HT1080 (cell line): ENCODE measurements around the gene ATP1B2. TPM values are rescaled to one million over a fixed set of nuclear protein-coding genes. Genes with fewer than 3 reads are reported as not detected.

ENCODE experiments used
- total RNA-seq: library from RNA; depleted of rRNA; stranded (reverse); fragments of >200 nt; shearing (Covaris generic); gene quantifications from 2 replicates; pipeline ENCODE4 v1.2.3, GENCODE V29; 2014; rRNA removed

ATP1B2 gene
- total RNA-seq, 1 experiment from 2014 or later: not detected

Other genes with a start within 250 kb of the ATP1B2 start
- gene TMEM256, start 246.8 kb upstream of the ATP1B2 start, total RNA-seq: 54.1 and 72.6 TPM in 2 replicates
- 6.1 and 7.4 TPM in 2 replicates for gene NLGN2, start 243.1 kb upstream of the ATP1B2 start, total RNA-seq
- gene SPEM1, start 230.6 kb upstream of the ATP1B2 start, total RNA-seq: not detected in 2 replicates
- gene SPEM2, start 225.3 kb upstream of the ATP1B2 start, total RNA-seq: not detected in 2 replicates
- not detected in 2 replicates for gene SPEM3, start 222.1 kb upstream of the ATP1B2 start, total RNA-seq
- gene TMEM102, start 215.5 kb upstream of the ATP1B2 start, total RNA-seq: 0.23 and 0.43 TPM in 2 replicates
- gene FGF11, start 211.4 kb upstream of the ATP1B2 start, total RNA-seq: 0.23 and 0.37 TPM in 2 replicates
- 6.0 and 7.9 TPM in 2 replicates for gene CHRNB1, start 205.9 kb upstream of the ATP1B2 start, total RNA-seq
- gene ZBTB4, start 171.3 kb upstream of the ATP1B2 start, total RNA-seq: 13.1 and 18.1 TPM in 2 replicates
- not detected in 2 replicates for gene SLC35G6, start 169.5 kb upstream of the ATP1B2 start, total RNA-seq
- 43.4 and 44.6 TPM in 2 replicates for gene POLR2A, start 166.6 kb upstream of the ATP1B2 start, total RNA-seq
- gene TNFSF12, start 101.9 kb upstream of the ATP1B2 start, total RNA-seq: 3.2 and 5.6 TPM in 2 replicates
- gene TNFSF13, start 92.2 kb upstream of the ATP1B2 start, total RNA-seq: 0.37 and 0.63 TPM in 2 replicates
- 138 and 141 TPM in 2 replicates for gene SENP3, start 89.0 kb upstream of the ATP1B2 start, total RNA-seq
- gene CD68, start 71.3 kb upstream of the ATP1B2 start, total RNA-seq: 55.2 and 75.8 TPM in 2 replicates
- gene MPDU1, start 67.1 kb upstream of the ATP1B2 start, total RNA-seq: 148 and 177 TPM in 2 replicates
- 0.31 and 1.8 TPM in 2 replicates for gene SOX15, start 60.8 kb upstream of the ATP1B2 start, total RNA-seq
- gene FXR2, start 36.0 kb upstream of the ATP1B2 start, total RNA-seq: 54.4 and 60.7 TPM in 2 replicates
- 18.6 and 20.8 TPM in 2 replicates for gene SAT2, start 23.1 kb upstream of the ATP1B2 start, total RNA-seq
- not detected in 2 replicates for gene SHBG, start 20.8 kb upstream of the ATP1B2 start, total RNA-seq
- 29.5 and 47.7 TPM in 2 replicates for gene TP53, start 36.6 kb downstream of the ATP1B2 start, total RNA-seq
- 25.2 and 29.2 TPM in 2 replicates for gene WRAP53, start 37.6 kb downstream of the ATP1B2 start, total RNA-seq
- gene EFNB3, start 54.3 kb downstream of the ATP1B2 start, total RNA-seq: 5.7 and 7.7 TPM in 2 replicates
- not detected in 2 replicates for gene DNAH2, start 66.8 kb downstream of the ATP1B2 start, total RNA-seq
- gene KDM6B, start 183.3 kb downstream of the ATP1B2 start, total RNA-seq: 0.27 and 0.87 TPM in 2 replicates
- gene TMEM88, start 204.1 kb downstream of the ATP1B2 start, total RNA-seq: 0.88 TPM in 1 of 2 replicates, not detected in the other
- gene NAA38, start 206.6 kb downstream of the ATP1B2 start, total RNA-seq: 98.2 and 168 TPM in 2 replicates
- 4.8 and 6.4 TPM in 2 replicates for gene CYB5D1, start 207.1 kb downstream of the ATP1B2 start, total RNA-seq
- gene CHD3, start 237.9 kb downstream of the ATP1B2 start, total RNA-seq: 82.5 and 84.7 TPM in 2 replicates